Esophagus muscularis mucosa (tissue), 4 donors: ENCODE data around the gene JADE1. TPM values are rescaled to one million over a fixed set of nuclear protein-coding genes. Genes with fewer than 3 reads are reported as not detected.

ENCODE experiments used
- DNase-seq: peaks from one replicate; pipeline ENCODE4 v3.0.0-alpha.2; 2017; ENCODE audit errors: extremely low spot score
- H3K27ac ChIP-seq, 4 donors: fragments of 200-600 bp; sonication (generic); replicated peaks in 1 of 4; 1 replicate in 3 of 4; 2 replicates in 1 of 4; pipeline ENCODE4 v1.5.1; 2016 to 2019; ENCODE audit warnings: mild to moderate bottlenecking in 1 of 4
- H3K27me3 ChIP-seq, 4 donors: fragments of 200-600 bp; sonication (generic); one replicate each; pipeline versions ENCODE4 v1.5.1 to v1.6.0; 2016 to 2019
- H3K36me3 ChIP-seq, 4 donors: fragments of 200-600 bp; sonication (generic); one replicate each; pipeline ENCODE4 v1.5.1; 2016 to 2019
- H3K4me1 ChIP-seq, 4 donors: fragments of 200-600 bp; sonication (generic); one replicate each; pipeline ENCODE4 v1.5.1; 2016 to 2019
- H3K4me3 ChIP-seq, 4 donors: fragments of 200-600 bp; sonication (generic); 1 replicate in 2 of 4; 2 replicates in 2 of 4; pipeline ENCODE4 v1.5.1; 2016 to 2019; ENCODE audit warnings: mild to moderate bottlenecking in 4 of 4, moderate library complexity in 1 of 4
- H3K9me3 ChIP-seq, 4 donors: fragments of 200-600 bp; sonication (generic); 1 replicate in 3 of 4; 2 replicates in 1 of 4; pipeline ENCODE4 v1.5.1; 2016 to 2019
- EP300 ChIP-seq: sonication (generic); formaldehyde crosslinking; IDR thresholded peaks from one replicate; pipeline ENCODE4 v1.6.1; 2017; ENCODE audit warnings: antibody characterized with exemption
- POLR2A ChIP-seq: fragments of 450-650 bp; IDR thresholded peaks from one replicate; pipeline ENCODE4 v1.6.1; 2017; ENCODE audit warnings: antibody characterized with exemption, moderate library complexity, mild to moderate bottlenecking, low read depth
- POLR2AphosphoS5 ChIP-seq, 2 donors: sonication (generic); formaldehyde crosslinking; IDR thresholded peaks; one replicate each; pipeline ENCODE4 v1.6.1; 2017; ENCODE audit warnings: antibody characterized with exemption in 2 of 2
- WGBS: methylation state at CpG from one replicate; pipeline ENCODE4 v1.1.5; 2018; 5-methylcytosine and 5-hydroxymethylcytosine counted together
- intact Hi-C: fragments of 100-400 bp; cut with DNase I; formaldehyde crosslinking; loops from one replicate; pipeline ENCODE4 v1.15.1; 2023
- total RNA-seq, 4 donors: library from RNA; depleted of rRNA; stranded (reverse); fragments of >200 nt; gene quantifications; one replicate each; pipeline versions ENCODE4 v1.1.0 to v1.2.1, GENCODE V29; 2016
- TF ChIP-seq, protein P1 (sequence below), 3 experiments: fragments of 200-600 bp in 2 of 3; fragments of 450-650 bp in 1 of 3; sonication (generic) in 2 of 3; IDR thresholded peaks; one replicate each; pipeline ENCODE4 v1.5.1; 2017 to 2019; ENCODE audit warnings: antibody characterized with exemption in 3 of 3, mild to moderate bottlenecking in 2 of 3, moderate library complexity in 1 of 3

Gene JADE1
- total RNA-seq, 4 donors from 2014 or later = 40.8 to 60.1 (median 52.0) TPM

DNA sequence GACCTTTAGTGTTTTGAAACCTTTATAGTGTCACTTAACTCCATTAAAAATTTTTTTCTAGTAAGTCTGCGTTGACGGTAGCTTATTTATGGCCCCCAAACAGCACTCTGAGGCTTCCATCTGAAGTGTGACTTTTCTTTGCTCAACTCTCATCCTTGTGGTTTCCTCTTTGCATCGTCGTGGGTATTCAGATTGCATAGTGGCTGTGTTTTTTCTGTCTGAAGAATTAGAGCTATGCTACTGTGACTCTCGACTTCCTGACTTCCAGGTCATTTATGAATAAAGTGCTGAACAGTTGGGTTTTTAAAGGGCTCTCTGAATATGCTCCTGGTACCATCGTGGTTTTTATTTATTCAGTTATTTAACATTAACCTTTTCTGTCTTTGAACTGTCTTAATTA is 44.9 kb downstream of the JADE1 start:
- intact Hi-C loops = no loop called here
- no peak overlapping the region for H3K4me3 ChIP-seq
- H3K27ac ChIP-seq = no peak overlapping the region
- H3K4me1 ChIP-seq = peaks cover 10 to 11% (median 10%) of the 10 kb centered on the region in 4 donors
- TF ChIP-seq EP300 = no peak
- no peak for TF ChIP-seq POLR2AphosphoS5 (IDR thresholded peaks at IDR 0.05)
- TF ChIP-seq, protein P1, sequence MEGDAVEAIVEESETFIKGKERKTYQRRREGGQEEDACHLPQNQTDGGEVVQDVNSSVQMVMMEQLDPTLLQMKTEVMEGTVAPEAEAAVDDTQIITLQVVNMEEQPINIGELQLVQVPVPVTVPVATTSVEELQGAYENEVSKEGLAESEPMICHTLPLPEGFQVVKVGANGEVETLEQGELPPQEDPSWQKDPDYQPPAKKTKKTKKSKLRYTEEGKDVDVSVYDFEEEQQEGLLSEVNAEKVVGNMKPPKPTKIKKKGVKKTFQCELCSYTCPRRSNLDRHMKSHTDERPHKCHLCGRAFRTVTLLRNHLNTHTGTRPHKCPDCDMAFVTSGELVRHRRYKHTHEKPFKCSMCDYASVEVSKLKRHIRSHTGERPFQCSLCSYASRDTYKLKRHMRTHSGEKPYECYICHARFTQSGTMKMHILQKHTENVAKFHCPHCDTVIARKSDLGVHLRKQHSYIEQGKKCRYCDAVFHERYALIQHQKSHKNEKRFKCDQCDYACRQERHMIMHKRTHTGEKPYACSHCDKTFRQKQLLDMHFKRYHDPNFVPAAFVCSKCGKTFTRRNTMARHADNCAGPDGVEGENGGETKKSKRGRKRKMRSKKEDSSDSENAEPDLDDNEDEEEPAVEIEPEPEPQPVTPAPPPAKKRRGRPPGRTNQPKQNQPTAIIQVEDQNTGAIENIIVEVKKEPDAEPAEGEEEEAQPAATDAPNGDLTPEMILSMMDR (IDR thresholded peaks at IDR 0.05) = no peak
- TF ChIP-seq POLR2A = no peak
- H3K36me3 ChIP-seq = peaks cover 72 to 97% (median 91%) of the 10 kb centered on the region in 4 donors
- no peaks in the 10 kb centered on the region for H3K27me3 ChIP-seq
- 67% methylated on average over 6 of the region's 6 CpGs for WGBS
- H3K9me3 ChIP-seq = no peaks in the 10 kb centered on the region
- DNase-seq = no peak

DNA sequence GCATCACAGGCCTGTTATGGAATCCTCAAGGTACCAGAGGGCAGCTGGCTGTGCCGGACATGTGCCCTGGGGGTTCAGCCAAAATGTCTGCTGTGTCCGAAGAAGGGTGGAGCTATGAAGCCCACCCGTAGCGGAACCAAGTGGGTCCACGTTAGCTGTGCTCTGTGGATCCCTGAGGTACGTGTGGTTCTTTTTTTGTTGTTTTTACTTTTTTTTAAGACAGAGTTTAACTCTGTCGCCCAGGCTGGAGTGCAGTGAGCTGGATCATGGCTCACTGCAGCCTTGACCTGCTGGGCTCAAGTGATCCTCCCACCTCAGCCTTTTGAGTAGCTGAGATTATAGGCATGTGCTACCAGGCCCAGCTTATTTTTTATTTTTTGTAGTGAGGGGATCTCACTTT is 46.1 kb downstream of the JADE1 start:
- Histone ChIP-seq H3K27me3 (no peaks in the 10 kb centered on the region), H3K27ac (no peak overlapping the region), H3K4me1 (peaks cover 20 to 23% (median 22%) of the 10 kb centered on the region in 4 donors), H3K36me3 (peaks cover 70 to 96% (median 84%) of the 10 kb centered on the region in 4 donors), H3K9me3 (no peaks in the 10 kb centered on the region), H3K4me3 (no peak overlapping the region)
- intact Hi-C loops = no loop called here
- no peak for DNase-seq
- 94% methylated on average over 7 of the region's 7 CpGs for WGBS
- TF ChIP-seq POLR2AphosphoS5 (IDR thresholded peaks at IDR 0.05) = no peak
- no peak for TF ChIP-seq EP300
- TF ChIP-seq, protein P1 (IDR thresholded peaks at IDR 0.05) = no peak
- TF ChIP-seq POLR2A = no peak

DNA sequence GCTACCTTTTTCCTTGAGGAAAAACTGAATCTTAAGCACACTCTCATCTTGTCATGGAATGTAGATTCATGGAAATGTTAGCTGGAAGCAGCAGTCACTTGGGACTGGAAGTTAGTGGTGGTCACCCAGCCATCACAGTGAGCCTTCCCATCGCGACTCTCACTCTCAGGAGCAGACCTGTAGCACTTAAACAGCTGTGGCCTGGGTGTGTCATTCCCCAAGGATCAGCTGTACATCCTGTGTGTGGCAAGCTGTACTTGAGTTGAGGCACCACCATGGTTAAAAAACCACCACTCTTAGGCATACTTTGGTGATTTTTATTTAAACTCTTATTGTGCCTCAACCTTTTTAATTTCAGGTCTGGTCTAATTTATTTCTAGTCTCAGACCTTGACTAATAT is 46.7 kb downstream of the JADE1 start:
- H3K27me3 ChIP-seq = no peaks in the 10 kb centered on the region
- intact Hi-C loops = no loop called here

DNA sequence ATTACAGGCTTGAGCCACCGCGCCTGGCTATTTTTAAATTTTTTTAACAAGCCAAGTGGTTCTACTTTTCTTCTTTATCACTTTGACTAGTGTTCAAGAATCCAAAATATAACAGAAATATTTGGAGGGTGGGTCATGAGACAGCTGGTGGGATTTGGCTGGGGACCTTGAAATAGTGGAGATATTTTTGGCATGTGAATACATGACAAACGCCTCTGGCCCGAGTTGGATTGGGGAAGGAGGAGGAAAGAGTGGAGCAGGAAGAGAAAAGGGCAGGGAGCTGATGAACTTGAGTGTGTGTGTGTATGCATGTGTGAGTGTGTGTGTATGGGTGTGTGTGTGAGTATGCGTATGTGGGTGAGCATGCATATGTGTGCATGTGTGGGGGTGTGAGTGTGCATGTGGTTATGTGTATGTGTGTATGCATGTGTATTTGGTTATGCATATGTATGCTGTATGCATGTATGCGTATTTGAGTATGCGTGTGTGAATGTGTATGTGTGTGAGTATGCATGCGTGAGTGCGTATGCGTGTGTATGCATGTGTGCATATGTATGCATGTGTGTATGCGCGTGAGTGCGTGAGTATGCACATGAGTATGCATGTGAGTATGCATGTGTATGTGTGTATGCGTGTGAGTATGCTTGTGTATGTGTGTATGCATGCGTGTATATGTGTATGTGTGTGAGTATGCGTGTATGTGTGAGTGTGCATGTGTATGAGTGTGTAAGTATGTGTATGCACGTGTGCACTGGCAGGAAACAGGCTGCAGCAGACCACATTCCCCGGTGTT is 49.6 kb downstream of the JADE1 start:
- Histone ChIP-seq H3K27me3 (no peaks in the 10 kb centered on the region), H3K27ac (peak overlapping the region in 3 of 4 donors; percentile 3 to 45 (median 17)), H3K4me1 (peaks cover 23 to 47% (median 40%) of the 10 kb centered on the region in 4 donors), H3K9me3 (no peaks in the 10 kb centered on the region), H3K36me3 (peaks cover 55 to 89% (median 79%) of the 10 kb centered on the region in 4 donors), H3K4me3 (no peak overlapping the region)
- WGBS = 64% methylated on average over 18 of the region's 18 CpGs
- DNase-seq = no peak
- no peak for TF ChIP-seq POLR2AphosphoS5 (IDR thresholded peaks at IDR 0.05)
- TF ChIP-seq, protein P1 (IDR thresholded peaks at IDR 0.05) = no peak
- TF ChIP-seq EP300 = no peak
- TF ChIP-seq POLR2A = no peak
- intact Hi-C loops = no loop called here

More for the DNA sequence above, 46.7 kb downstream of the JADE1 start:
- no peak for TF ChIP-seq EP300
- TF ChIP-seq, protein P1 (IDR thresholded peaks at IDR 0.05) = no peak
- H3K27ac ChIP-seq = no peak overlapping the region
- no peak for DNase-seq
- peaks cover 74 to 96% (median 84%) of the 10 kb centered on the region in 4 donors for H3K36me3 ChIP-seq
- H3K4me1 ChIP-seq = peaks cover 20 to 26% (median 23%) of the 10 kb centered on the region in 4 donors
- no peaks in the 10 kb centered on the region for H3K9me3 ChIP-seq
- H3K4me3 ChIP-seq = no peak overlapping the region
- 72% methylated on average over 2 of the region's 2 CpGs for WGBS
